MG63 (cell line): ENCODE data around the gene NAV2. TPM values are rescaled to one million over a fixed set of nuclear protein-coding genes. Genes with fewer than 3 reads are reported as not detected.

ENCODE experiments used
- DNase-seq: peaks from one replicate; pipeline ENCODE4 v3.0.0-alpha.2; 2020
- H3K27me3 ChIP-seq: fragments of 250-450 bp; sonication (Bioruptor Pico); 2 replicates; pipeline ENCODE4 v1.5.1; 2020; ENCODE audit warnings: mild to moderate bottlenecking, moderate library complexity
- H3K36me3 ChIP-seq: fragments of 250-450 bp; sonication (Bioruptor Pico); 2 replicates; pipeline ENCODE4 v1.5.1; 2020; ENCODE audit warnings: mild to moderate bottlenecking, moderate library complexity
- H3K4me3 ChIP-seq: fragments of 250-450 bp; sonication (Bioruptor Pico); 2 replicates; pipeline ENCODE4 v1.5.1; 2020; ENCODE audit warnings: mild to moderate bottlenecking, moderate library complexity
- H3K9me3 ChIP-seq: fragments of 250-450 bp; sonication (Bioruptor Pico); 2 replicates; pipeline ENCODE4 v1.5.1; 2020; ENCODE audit warnings: mild to moderate bottlenecking, moderate library complexity
- total RNA-seq: library from RNA; depleted of rRNA; stranded (reverse); fragments of >200 nt; shearing (Covaris generic); gene quantifications from 2 replicates; pipeline ENCODE4 v1.2.3, GENCODE V29; 2014; ENCODE audit warnings: low replicate concordance

The NAV2 gene
- total RNA-seq, 1 experiment from 2014 or later, result 3.7 TPM

GRCh38 chr11:20013346-20014066, 300.9 kb downstream of the NAV2 start:
- DNase-seq, result no peak
- peaks cover 28% of the 10 kb centered on the region for H3K36me3 ChIP-seq
- no peaks in the 10 kb centered on the region for H3K27me3 ChIP-seq
- no peak overlapping the region for H3K4me3 ChIP-seq
- no peaks in the 10 kb centered on the region for H3K9me3 ChIP-seq

DNA sequence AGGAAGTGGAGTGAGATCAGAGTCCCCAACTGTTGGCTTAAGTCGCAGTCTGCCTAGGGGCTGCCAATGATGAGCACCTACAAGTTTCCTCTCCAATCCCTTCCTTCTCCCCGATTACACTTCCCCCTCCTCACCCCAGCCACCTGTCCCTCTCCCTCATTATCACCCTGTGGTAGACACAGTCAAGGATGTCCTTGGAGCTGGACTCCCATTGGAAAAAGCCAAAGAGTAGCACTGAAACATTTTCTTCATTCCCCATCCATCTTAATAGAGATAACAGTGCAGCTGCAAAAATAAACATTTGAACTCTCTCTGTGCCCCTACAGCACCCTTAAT, 301.4 kb downstream of the NAV2 start:
- H3K4me3 ChIP-seq, result no peak overlapping the region
- H3K27me3 ChIP-seq, result no peaks in the 10 kb centered on the region
- no peaks in the 10 kb centered on the region for H3K9me3 ChIP-seq
- no peak for DNase-seq
- H3K36me3 ChIP-seq, result peaks cover 27% of the 10 kb centered on the region

DNA sequence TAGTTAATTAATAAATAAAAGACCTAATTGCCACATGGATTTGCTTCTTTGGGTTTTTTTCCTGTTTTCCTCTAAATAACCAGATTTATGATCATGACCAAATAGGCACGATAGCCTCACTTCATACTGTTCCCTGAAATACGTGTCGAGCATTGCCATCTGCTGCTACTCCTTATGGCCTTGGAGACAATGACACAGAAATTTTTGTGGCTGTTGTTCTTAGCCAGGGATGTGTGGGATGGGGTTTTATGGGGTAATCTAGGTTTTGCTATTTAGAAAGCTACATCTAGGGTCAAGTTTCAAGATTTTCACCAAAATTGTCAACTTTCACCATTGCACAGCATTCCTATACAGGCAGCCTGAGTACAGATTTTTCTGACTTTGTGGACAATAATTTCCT, 302.5 kb downstream of the NAV2 start:
- H3K36me3 ChIP-seq, result peaks cover 27% of the 10 kb centered on the region
- no peak overlapping the region for H3K4me3 ChIP-seq
- DNase-seq, result no peak
- H3K9me3 ChIP-seq, result no peaks in the 10 kb centered on the region
- no peaks in the 10 kb centered on the region for H3K27me3 ChIP-seq

DNA sequence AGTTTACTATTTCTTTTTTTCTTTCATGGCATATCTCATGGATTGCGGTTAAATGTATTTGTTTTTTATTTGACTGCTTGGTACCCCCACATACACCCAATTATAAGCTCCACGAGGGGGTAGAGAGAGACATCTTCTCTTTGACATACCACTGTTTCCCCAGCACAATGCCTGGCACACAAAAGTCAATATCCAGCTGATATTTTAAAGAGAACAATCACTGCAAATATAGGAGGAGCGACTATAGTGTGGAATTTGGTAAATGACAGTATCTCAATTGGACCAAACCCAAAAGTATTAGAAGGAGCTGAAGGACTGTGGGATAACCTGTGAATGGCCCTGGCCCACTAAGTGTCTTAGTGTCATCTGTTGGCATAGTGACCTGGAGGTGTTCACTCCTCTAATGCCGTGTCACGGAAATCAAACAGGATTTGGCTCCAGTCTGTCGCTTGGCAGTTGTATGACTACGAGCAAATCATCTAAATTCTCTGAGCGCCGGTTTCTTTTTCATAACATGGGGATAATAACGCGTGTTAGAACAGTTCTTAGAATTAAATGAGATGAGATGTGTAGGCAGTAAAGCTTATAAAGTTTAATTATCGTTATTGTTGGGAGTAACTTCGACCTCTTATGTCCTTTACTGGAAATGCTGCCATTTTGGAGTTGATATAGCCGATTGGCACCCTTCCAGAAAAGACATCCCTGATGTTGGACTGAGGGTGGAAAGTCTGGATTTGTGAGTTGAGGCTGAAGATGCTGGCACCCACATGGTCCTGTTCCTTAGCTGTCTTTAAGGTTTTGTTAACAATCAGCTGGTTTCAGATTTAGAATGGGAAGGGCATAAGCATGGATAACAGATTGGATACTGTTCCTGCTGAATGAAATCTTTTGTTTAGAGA, 303.1 kb downstream of the NAV2 start:
- no peak for DNase-seq
- no peak overlapping the region for H3K4me3 ChIP-seq
- H3K9me3 ChIP-seq, result no peaks in the 10 kb centered on the region
- peaks cover 30% of the 10 kb centered on the region for H3K36me3 ChIP-seq
- no peaks in the 10 kb centered on the region for H3K27me3 ChIP-seq

DNA sequence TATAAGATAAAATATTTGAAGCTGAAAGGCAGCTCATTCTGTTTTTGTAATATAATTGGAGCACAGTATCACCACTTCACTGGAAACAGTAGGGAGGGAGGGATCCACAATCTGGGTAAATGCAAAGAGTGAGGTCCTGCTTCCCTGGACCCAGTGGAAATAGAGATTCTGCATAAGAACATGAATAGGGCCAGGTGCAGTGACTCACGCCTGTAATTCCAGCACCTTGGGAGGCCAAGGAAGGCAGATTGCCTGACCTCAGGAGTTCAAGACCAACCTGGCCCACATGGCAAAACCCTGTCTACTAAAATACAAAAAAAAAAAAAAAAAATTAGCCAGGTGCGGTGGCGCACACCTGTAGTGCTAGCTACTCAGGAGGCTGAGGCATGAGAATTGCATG, 303.9 kb downstream of the NAV2 start:
- peaks cover 27% of the 10 kb centered on the region for H3K36me3 ChIP-seq
- H3K9me3 ChIP-seq, result no peaks in the 10 kb centered on the region
- H3K27me3 ChIP-seq, result no peaks in the 10 kb centered on the region
- DNase-seq, result no peak
- H3K4me3 ChIP-seq, result no peak overlapping the region

GRCh38 chr11:20017320-20017719, 304.7 kb downstream of the NAV2 start:
- DNase-seq, result no peak
- peaks cover 20% of the 10 kb centered on the region for H3K36me3 ChIP-seq
- no peaks in the 10 kb centered on the region for H3K27me3 ChIP-seq
- no peaks in the 10 kb centered on the region for H3K9me3 ChIP-seq
- no peak overlapping the region for H3K4me3 ChIP-seq

GRCh38 chr11:20020198-20020597, 307.6 kb downstream of the NAV2 start:
- no peak for DNase-seq
- no peak overlapping the region for H3K4me3 ChIP-seq
- no peaks in the 10 kb centered on the region for H3K9me3 ChIP-seq
- peaks cover 10% of the 10 kb centered on the region for H3K36me3 ChIP-seq
- H3K27me3 ChIP-seq, result no peaks in the 10 kb centered on the region

DNA sequence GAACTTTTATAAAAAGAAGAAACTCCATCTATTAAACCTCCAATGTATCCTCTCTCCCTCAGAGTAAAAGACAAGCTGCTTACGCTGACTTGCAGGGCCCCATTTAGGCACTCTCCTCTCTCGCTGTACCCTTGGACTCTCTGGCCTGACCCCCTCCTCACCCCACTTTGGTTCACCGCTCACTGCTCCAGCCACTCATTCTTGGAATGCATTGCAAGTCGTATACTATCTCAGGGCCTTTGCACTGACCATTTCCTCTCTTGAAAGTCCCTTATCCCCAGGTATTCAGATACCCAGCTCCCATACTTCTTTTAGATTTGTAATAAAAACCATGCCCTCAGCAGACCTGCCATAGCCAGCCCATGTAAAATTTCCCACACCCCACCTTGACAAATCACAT, 308.1 kb downstream of the NAV2 start:
- peaks cover 10% of the 10 kb centered on the region for H3K36me3 ChIP-seq
- no peaks in the 10 kb centered on the region for H3K27me3 ChIP-seq
- no peaks in the 10 kb centered on the region for H3K9me3 ChIP-seq
- H3K4me3 ChIP-seq, result no peak overlapping the region
- no peak for DNase-seq

DNA sequence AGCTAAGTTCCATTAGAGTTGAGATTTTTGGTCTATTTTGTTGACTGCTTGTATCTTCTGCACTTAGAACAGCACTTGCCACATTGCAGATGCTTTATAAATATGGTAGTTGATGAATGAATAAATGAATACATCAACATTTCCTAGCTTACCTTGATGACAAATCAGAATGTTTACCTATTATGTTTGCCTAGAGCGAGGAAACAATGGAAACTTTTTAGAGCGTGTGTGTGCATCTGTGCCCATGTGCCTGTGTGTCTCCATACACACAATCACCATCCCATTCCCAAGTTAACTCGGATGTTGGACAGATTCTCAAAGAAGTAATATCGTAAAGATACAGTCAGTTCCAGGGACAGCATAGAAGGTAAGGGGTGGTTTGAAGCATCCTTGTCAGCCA, 308.6 kb downstream of the NAV2 start:
- Histone ChIP-seq H3K9me3 (no peaks in the 10 kb centered on the region), H3K27me3 (no peaks in the 10 kb centered on the region), H3K4me3 (no peak overlapping the region), H3K36me3 (peaks cover 8% of the 10 kb centered on the region)
- DNase-seq, result no peak

GRCh38 chr11:20021771-20022362, 309.2 kb downstream of the NAV2 start:
- no peaks in the 10 kb centered on the region for H3K27me3 ChIP-seq
- H3K9me3 ChIP-seq, result no peaks in the 10 kb centered on the region
- peaks cover 9% of the 10 kb centered on the region for H3K36me3 ChIP-seq

DNA sequence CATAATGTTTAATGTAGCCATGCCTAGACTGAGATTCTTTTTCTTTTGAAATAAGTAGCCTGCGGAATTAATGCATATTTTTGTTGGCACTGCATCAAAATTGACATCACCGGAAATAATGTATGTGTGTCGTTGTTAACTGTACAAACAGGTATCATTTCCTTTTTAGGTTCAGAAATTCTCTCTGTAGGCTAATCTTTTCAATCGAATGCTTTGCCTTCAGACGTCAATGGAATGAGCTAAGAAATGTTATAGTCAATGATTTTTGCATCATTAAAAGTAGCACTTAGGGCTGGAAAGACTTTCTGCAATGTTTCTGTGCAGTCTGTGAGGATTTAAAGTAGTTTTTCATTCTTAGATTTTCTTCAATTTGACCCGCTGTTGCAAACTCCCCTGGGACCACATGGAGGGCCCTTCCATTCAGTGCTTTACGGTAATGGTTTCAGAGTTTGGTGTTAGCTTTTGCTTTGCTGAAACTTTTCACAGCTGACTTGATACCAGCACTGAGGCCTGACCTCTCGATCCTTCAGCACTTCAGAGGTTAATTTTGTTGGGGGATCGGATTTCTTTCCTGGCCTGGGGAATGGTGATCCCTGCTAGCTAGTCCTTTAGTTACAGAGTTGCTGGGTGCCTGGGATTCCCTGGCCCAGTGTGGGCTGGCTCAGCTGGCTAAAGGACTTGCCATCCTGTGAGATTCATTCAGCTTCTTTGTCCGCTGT, 309.9 kb downstream of the NAV2 start:
- DNase-seq, result no peak
- Histone ChIP-seq H3K36me3 (peaks cover 11% of the 10 kb centered on the region), H3K27me3 (no peaks in the 10 kb centered on the region), H3K4me3 (no peak overlapping the region), H3K9me3 (no peaks in the 10 kb centered on the region)

More at GRCh38 chr11:20021771-20022362, 309.2 kb downstream of the NAV2 start:
- no peak overlapping the region for H3K4me3 ChIP-seq
- no peak for DNase-seq

DNA sequence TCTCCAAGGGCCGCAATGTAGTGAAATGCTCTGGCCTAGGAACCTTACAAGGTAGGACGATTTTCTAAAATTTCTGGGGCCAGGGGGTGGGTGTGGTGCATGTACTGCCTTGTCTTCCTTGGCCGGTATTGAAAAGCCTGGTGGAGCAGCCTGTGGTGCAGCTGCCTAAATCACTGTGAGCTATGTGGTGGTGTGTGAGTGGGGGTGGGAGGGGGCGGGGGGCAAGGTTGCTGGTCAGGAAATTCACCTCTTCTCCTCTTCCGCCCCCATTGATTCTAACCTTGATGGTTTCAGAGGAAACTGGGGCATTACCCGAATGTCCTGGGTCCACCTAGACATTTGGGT, 310.4 kb downstream of the NAV2 start:
- Histone ChIP-seq H3K9me3 (no peaks in the 10 kb centered on the region), H3K4me3 (no peak overlapping the region), H3K36me3 (peaks cover 11% of the 10 kb centered on the region), H3K27me3 (no peaks in the 10 kb centered on the region)
- no peak for DNase-seq

DNA sequence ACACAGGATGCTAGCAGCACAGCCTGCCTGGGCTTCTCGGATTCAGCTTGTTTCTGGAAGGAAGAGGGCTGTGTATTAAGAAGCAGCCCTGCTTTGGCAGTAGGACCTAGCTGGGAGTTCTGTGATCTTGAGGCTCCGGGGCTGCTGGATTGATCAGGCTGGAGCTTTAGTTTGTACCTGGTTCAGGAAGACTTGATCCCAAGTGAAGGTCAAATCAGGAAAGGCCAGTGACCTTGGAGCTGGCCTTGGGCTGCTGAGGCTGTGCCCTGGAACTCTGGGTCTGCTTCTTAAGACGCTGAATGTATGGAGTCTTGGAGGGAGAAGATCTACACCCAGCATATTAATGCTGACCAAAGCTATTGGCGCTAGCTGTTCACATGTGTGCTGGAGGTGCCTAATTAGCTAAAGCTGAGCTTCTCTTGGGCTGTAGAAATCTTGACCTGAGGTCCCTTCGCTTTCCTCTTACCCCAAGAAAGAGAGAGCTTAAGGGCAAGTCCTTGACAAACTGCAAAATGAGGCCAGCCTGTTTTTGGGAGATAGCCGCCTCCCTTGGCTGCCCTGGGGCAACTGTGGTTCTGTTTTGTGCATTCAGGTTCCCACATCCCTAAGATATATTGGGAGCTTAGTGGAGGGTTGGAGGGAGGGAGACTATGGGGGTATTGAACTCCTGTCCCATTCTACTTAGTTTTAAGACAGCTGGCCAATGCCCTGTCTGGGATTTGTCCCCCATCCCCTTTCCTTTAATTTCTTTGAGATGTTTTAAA, 311.7 kb downstream of the NAV2 start:
- Histone ChIP-seq H3K4me3 (no peak overlapping the region), H3K9me3 (no peaks in the 10 kb centered on the region), H3K36me3 (peaks cover 11% of the 10 kb centered on the region), H3K27me3 (no peaks in the 10 kb centered on the region)
- DNase-seq, result no peak

- Histone ChIP-seq H3K9me3 (no peaks in the 10 kb centered on the region), H3K4me3 (no peak overlapping the region), H3K36me3 (peaks cover 5% of the 10 kb centered on the region; the same call in 1 of the 2 replicates), H3K27me3 (no peaks in the 10 kb centered on the region)
- DNase-seq, result no peak
These were observed 312.7 kb downstream of the NAV2 start for GRCh38 chr11:20025332-20025840.

GRCh38 chr11:20026629-20027555, 314.3 kb downstream of the NAV2 start:
- no peak for DNase-seq
- Histone ChIP-seq H3K36me3 (peaks cover 7% of the 10 kb centered on the region), H3K27me3 (no peaks in the 10 kb centered on the region), H3K9me3 (no peaks in the 10 kb centered on the region), H3K4me3 (no peak overlapping the region)
